Measurements from ENCODE around the gene HECTD1. TPM values are rescaled to one million over a fixed set of nuclear protein-coding genes. Genes with fewer than 3 reads are reported as not detected.
A peak's percentile ranks its signal among the peaks of the same experiment; 100 is the strongest.

Gene HECTD1
- total RNA-seq, 1 experiment from 2014 or later: 138 TPM

DNA sequence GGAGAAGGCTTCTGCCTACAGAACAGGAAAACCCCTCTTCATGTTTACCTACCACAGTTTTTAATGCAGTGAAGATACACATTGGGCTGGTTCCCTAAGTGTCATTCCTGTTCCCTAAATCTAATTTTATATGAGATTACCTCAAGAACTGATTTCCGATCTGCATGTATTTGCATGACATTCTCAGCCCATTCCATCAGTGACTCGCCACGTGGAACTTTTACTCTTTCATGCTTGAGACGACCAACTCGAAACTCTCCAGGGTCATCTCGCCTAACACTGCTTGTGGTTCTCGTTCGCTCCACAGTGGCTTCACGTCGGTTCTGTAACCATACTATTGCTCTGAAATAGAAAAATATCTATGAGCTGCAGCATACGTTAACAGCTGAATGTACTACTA, 98.3 kb downstream of the HECTD1 start:
- ChIA-PET CTCF (no interaction called here), POLR2A (ENCODE audit: low non-redundant PET) (no interaction called here)
- H3K9me3 ChIP-seq (ENCODE audit: low read depth, low read length, poor library complexity, severe bottlenecking): no peaks in the 10 kb centered on the region
- intact Hi-C loops (cut with micrococcal nuclease; ENCODE audit: unreplicated experiment): no loop called here
- BruUV-seq (replicated peaks): no TSS peak
- no peaks in the 10 kb centered on the region for H3K4me1 ChIP-seq (ENCODE audit: insufficient read depth, low read length, poor library complexity, severe bottlenecking)
- no peaks in the 10 kb centered on the region for H3K27me3 ChIP-seq (replicated peaks; ENCODE audit: insufficient read depth, low read depth, low read length, poor library complexity)
- peaks cover 78% of the 10 kb centered on the region for H3K36me3 ChIP-seq (ENCODE audit: insufficient read depth, low read length, poor library complexity, severe bottlenecking)
- no peak for TF ChIP-seq EZH2 (IDR thresholded peaks at IDR 0.05; ENCODE audit: borderline replicate concordance, low read depth, low read length, poor library complexity, severe bottlenecking)
- TF ChIP-seq, protein P1, sequence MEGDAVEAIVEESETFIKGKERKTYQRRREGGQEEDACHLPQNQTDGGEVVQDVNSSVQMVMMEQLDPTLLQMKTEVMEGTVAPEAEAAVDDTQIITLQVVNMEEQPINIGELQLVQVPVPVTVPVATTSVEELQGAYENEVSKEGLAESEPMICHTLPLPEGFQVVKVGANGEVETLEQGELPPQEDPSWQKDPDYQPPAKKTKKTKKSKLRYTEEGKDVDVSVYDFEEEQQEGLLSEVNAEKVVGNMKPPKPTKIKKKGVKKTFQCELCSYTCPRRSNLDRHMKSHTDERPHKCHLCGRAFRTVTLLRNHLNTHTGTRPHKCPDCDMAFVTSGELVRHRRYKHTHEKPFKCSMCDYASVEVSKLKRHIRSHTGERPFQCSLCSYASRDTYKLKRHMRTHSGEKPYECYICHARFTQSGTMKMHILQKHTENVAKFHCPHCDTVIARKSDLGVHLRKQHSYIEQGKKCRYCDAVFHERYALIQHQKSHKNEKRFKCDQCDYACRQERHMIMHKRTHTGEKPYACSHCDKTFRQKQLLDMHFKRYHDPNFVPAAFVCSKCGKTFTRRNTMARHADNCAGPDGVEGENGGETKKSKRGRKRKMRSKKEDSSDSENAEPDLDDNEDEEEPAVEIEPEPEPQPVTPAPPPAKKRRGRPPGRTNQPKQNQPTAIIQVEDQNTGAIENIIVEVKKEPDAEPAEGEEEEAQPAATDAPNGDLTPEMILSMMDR (conservative IDR thresholded peaks at IDR 0.05; ENCODE audit: low read depth, low read length): no peak
- no peak overlapping the region for H3K4me3 ChIP-seq (ENCODE audit: low read depth, low read length, poor library complexity, severe bottlenecking)
- H3K27ac ChIP-seq (ENCODE audit: low read depth, low read length, poor library complexity, severe bottlenecking): no peak overlapping the region
- DNase-seq (ENCODE audit: low spot score): no peak

DNA sequence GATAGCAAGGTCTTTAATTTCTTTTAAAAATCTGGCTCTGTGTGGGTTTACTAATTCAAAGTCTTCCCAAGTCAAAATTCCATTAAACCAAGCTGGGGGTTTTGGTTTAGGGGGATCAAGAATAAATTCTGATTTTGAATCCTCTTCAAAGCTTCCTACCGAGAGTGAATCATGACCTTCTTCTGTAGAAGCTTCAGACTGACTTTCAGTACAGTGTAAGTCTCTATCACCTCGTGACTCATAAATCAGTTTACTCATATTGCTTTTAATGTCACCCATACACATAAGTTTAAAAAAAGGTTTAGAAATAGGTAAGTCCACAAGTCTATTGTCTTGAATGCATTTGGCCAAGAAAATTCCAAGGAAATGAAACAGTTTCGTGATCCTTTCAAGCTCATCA, 100.8 kb downstream of the HECTD1 start:
- Histone ChIP-seq H3K9me3 (ENCODE audit: low read depth, low read length, poor library complexity, severe bottlenecking) (no peaks in the 10 kb centered on the region), H3K4me3 (ENCODE audit: low read depth, low read length, poor library complexity, severe bottlenecking) (no peak overlapping the region), H3K27me3 (replicated peaks; ENCODE audit: insufficient read depth, low read depth, low read length, poor library complexity) (no peaks in the 10 kb centered on the region), H3K27ac (ENCODE audit: low read depth, low read length, poor library complexity, severe bottlenecking) (no peak overlapping the region), H3K36me3 (ENCODE audit: insufficient read depth, low read length, poor library complexity, severe bottlenecking) (peaks cover 78% of the 10 kb centered on the region), H3K4me1 (ENCODE audit: insufficient read depth, low read length, poor library complexity, severe bottlenecking) (no peaks in the 10 kb centered on the region)
- DNase-seq (ENCODE audit: low spot score): no peak
- intact Hi-C loops (cut with micrococcal nuclease; ENCODE audit: unreplicated experiment): no loop called here
- TF ChIP-seq, protein P1 (conservative IDR thresholded peaks at IDR 0.05; ENCODE audit: low read depth, low read length): no peak
- no peak for TF ChIP-seq EZH2 (IDR thresholded peaks at IDR 0.05; ENCODE audit: borderline replicate concordance, low read depth, low read length, poor library complexity, severe bottlenecking)
- BruUV-seq (replicated peaks): TSS peak; percentile 77
- POLR2A ChIA-PET (ENCODE audit: low non-redundant PET): no interaction called here
- CTCF ChIA-PET: no interaction called here

DNA sequence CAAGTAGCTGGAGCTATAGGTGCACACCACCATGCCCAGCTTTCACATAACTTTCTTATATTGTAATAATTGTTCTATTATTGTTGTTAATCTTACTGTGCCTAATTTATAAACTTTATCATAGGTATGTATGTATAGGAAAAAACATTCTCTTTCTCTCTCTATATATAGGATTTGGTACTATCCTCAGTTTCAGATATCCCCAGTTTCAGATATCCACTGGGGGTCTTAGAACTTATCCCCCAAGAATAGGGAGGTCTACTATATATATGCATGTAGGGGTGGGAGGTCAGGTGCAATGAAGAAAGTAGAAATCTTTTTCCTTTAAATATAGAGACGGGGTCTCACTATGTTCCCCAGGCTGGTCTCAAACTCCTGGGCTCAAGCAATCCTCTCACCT, 110.5 kb downstream of the HECTD1 start:
- TF ChIP-seq, protein P1 (conservative IDR thresholded peaks at IDR 0.05; ENCODE audit: low read depth, low read length): no peak
- no peak for TF ChIP-seq EZH2 (IDR thresholded peaks at IDR 0.05; ENCODE audit: borderline replicate concordance, low read depth, low read length, poor library complexity, severe bottlenecking)
- BruUV-seq (replicated peaks): no TSS peak
- CTCF ChIA-PET: no interaction called here

More for the DNA sequence above, 110.5 kb downstream of the HECTD1 start:
- peaks cover 48% of the 10 kb centered on the region for H3K36me3 ChIP-seq (ENCODE audit: insufficient read depth, low read length, poor library complexity, severe bottlenecking)
- no peaks in the 10 kb centered on the region for H3K9me3 ChIP-seq (ENCODE audit: low read depth, low read length, poor library complexity, severe bottlenecking)
- no peak overlapping the region for H3K4me3 ChIP-seq (ENCODE audit: low read depth, low read length, poor library complexity, severe bottlenecking)
- H3K4me1 ChIP-seq (ENCODE audit: insufficient read depth, low read length, poor library complexity, severe bottlenecking): no peaks in the 10 kb centered on the region
- no peak overlapping the region for H3K27ac ChIP-seq (ENCODE audit: low read depth, low read length, poor library complexity, severe bottlenecking)
- POLR2A ChIA-PET (ENCODE audit: low non-redundant PET): no interaction called here
- intact Hi-C loops (cut with micrococcal nuclease; ENCODE audit: unreplicated experiment): no loop called here
- no peak for DNase-seq (ENCODE audit: low spot score)
- no peaks in the 10 kb centered on the region for H3K27me3 ChIP-seq (replicated peaks; ENCODE audit: insufficient read depth, low read depth, low read length, poor library complexity)
